Stimulated activated CD8-positive, alpha-beta memory T cell treated with anti-CD3 and anti-CD28 coated beads, Interleukin-4, amount 100 ng/mL, for 48 hours (primary cell): ENCODE results near the gene GMEB2.
"Not testable (repeated sequence)": the region's sequence is repeated elsewhere in the genome, so short reads cannot be mapped to it uniquely, and the experiment has no call there.

Experiments used
- DNase-seq: peaks from one replicate; pipeline ENCODE4 v3.0.0-alpha.2; 2020

Gene GMEB2

GRCh38 chr20:63626424-63627128, at the start of gene GMEB2:
GMEB2 (minus strand) TSS chr20:63627101; CDS start chr20:63619397, 7,704 bp downstream.
- peak; percentile 78 for DNase-seq

GRCh38 chr20:63675681-63676368, 48.9 kb upstream of the GMEB2 start:
- no peak for DNase-seq

GRCh38 chr20:63673951-63674350, 47.0 kb upstream of the GMEB2 start:
- DNase-seq, result no peak

DNA sequence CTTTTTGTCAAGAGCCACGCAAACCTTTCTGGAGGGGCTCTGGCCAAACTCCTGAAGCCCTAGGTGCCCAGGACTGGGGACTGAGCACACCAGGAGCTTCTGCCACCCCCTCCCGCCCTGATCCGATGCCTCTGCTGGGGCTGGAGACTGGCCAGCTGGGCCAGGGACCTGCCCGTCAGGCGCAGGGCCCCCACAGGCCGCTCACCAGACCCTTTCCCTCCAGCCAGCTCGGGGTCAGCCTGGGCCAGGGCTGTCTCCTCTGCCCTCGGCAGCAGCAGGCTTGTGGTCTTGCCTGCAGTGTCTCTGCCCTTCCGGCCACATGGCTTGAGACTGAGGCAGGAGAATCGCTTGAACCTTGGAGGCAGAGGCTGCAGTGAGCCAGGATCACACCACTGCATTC, 45.8 kb upstream of the GMEB2 start:
- no peak for DNase-seq

DNA sequence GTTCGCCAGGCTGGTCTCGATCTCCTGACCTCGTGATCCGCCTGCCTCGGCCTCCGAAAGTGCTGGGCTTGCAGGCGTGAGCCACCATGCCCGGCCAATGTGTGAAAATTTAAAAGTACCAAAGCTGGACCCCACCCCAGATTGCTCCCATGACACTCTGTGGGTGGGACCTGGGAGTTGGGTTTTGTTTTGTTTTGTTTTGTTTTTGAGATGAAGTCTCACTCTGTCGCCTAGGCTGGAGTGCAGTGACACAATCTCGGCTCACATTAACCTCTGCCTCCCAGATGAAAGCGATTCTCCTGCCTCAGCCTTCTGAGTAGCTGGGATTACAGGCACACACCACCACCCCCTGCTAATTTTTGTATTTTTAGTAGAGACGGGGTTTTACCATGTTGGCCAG, 44.8 kb upstream of the GMEB2 start:
- DNase-seq, result not testable (repeated sequence)

GRCh38 chr20:63668351-63668750, 41.5 kb upstream of the GMEB2 start:
- no peak for DNase-seq

DNA sequence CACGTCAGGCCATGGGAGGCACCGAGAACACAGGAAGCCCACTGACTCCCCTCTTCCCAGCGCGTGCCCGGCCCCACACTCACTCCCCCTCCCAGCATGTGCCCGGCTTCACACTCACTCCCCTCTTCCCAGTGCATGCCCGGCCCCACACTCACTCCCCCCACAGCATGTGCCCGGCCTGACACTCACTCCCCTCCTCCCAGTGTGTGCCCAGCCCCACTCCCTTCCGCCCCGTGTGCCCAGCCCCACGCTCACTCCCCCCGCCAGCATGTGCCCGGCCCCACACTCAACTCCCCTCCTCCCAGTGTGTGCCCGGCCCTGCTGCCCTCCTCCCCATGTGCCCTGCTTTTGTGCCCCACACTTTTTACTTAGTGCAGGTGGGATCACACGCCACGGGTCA, 41.0 kb upstream of the GMEB2 start:
- DNase-seq, result no peak

DNA sequence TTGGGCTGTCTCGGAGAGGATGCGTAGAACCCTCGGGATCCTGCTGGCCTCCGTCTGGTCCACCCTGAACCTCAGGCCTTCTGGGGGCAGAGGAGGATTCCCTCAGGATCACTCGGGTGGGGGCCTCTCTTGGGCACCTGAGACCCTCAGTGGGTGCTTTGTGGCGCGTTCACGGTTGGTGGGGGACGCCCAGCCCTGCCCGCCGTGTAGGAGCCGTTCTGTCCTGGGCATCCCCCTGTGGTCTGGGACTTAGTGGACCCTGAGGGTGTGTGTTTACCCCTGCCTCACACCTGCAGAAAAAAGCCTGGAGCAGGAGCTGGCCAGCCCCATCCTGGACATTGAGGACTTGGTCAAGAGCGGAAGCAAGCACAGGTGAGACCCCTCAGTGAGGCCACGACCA, 38.8 kb upstream of the GMEB2 start:
- no peak for DNase-seq

GRCh38 chr20:63664861-63665594, 38.1 kb upstream of the GMEB2 start:
- no peak for DNase-seq

DNA sequence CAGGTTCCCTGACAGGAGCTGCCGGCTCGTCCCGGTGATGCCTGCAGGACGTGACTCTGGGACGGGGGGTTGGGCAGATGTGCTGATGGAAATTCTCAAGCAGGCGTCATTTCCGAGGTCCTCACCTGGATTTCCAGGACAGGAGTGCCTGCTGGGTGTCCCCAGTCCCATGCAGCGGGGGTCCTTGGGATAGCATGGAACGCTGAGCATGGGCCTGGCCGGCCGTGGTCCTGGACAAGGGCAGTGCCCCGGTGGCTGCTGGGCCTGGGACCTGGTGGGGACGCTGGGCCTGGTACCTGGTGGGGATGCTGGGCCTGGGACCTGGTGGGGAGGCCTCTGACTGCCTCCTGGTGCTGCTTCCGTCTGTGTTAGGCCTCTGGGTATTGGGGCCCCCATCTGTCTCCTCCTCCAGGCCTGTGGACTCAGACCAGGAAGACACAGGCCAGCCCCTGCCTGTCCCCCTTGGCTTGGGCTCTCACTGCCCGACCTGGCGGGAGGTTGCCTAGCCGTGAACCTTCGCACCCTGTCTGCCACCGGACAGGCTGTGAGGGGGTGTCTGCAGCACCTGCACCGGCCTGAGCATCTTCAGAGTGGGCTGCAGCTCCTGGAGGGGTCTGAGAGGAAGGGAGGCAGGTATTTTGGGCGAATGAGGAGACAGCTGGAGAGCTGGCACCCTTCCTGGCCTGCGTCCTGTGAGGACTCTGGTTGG, 37.4 kb upstream of the GMEB2 start:
- no peak for DNase-seq

- no peak for DNase-seq
Measured at GRCh38 chr20:63663332-63664066, 36.6 kb upstream of the GMEB2 start.

GRCh38 chr20:63662813-63663189, 35.9 kb upstream of the GMEB2 start:
- DNase-seq, result no peak

DNA sequence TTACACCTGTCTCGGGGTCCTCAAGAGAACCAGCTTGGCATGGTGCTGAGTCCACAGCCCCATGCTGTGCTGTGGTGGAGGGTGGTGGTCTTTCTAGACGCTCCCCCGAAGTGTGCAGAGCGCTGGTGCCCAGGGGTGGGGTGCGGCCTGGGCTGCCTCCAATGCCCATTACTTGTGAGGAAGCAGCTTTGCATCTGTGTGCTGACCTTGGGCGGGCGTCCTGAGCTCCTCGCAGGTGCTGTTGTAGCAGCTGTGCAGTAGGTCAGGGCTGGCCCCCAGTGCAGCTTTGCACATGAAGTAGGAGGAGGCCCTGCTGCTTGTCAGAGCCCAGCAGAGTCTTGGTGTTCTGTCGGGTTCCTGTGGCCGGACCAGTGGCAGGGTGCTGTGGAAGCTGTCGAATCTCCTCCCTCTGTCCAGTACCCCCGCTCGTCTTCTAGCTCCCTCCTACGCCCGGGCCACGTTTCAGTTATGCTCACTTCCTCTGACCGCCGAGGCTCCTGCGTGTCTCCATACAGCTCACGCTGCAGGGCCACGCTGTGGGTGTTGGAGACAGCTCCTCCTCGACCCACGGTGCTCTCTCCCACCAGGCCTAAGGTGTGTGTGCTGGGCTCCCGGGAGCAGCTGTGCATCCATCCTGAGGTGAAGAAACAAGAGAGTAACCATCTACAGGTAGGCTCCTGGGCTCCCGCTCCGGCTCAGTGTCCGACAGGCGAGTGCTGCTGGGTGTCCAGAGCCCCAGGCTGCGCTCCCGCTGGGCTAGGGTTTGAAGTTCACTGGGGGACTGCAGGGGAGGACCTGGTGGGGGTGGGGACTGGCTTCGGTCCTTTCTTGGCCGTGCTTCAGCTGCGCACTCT, 35.3 kb upstream of the GMEB2 start:
- DNase-seq, result no peak

GRCh38 chr20:63661108-63661507, 34.2 kb upstream of the GMEB2 start:
- DNase-seq, result no peak

GRCh38 chr20:63660622-63661021, 33.7 kb upstream of the GMEB2 start:
- no peak for DNase-seq

- DNase-seq, result not testable (repeated sequence)
Measured at GRCh38 chr20:63660174-63660573, 33.3 kb upstream of the GMEB2 start.

GRCh38 chr20:63659370-63659769, 32.5 kb upstream of the GMEB2 start:
- no peak for DNase-seq

- DNase-seq, result peak; percentile 48
Measured at GRCh38 chr20:63658749-63659187, 31.9 kb upstream of the GMEB2 start.

- peak; percentile 94 for DNase-seq
Measured at GRCh38 chr20:63657937-63658748, 31.2 kb upstream of the GMEB2 start, which contains the start of gene RTEL1. RTEL1 (plus strand) TSS chr20:63658312; CDS start chr20:63659403, 1,091 bp downstream.

DNA sequence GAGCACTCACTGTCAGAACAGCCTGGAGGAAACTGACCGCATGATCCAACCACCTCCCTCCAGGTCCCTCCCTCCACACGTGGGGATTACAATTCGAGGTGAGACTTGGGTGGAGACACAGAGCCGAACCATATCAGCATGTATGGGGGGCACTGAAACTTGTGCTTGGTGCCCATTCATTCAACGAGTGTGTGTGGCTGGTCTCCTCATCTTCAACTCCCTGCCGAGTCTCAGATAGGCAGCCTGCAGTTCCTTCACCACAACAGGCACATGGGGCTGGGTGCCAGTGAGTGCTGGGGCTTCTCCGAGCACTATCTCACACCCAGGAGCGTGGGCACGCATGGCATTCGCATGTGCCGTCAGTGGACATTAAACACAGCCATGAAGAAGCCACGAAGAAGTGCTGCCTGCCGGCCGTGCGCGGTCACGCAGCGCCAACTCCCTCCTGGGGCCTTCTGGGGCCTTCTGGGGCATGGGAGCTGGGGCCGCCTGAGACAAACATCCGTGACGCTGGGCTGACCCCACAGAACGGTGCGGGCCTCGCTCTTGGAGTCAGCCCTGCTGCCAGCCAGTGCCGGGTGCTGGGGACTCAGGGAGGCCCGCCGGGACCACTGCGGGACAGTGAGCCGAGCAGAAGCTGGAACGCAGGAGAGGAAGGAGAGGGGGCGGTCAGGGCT, 30.5 kb upstream of the GMEB2 start:
- DNase-seq, result no peak
